Thoracic aorta (tissue), 2 donors: ENCODE measurements around the gene TMEM237. TPM values are rescaled to one million over a fixed set of nuclear protein-coding genes. Genes with fewer than 3 reads are reported as not detected.

Experiments
- ATAC-seq: fragments of 150-250 bp; one replicate; pipeline ENCODE4 v1.8.0; 2017; ENCODE audit warnings: low read depth; ENCODE audit not compliant: insufficient number of reproducible peaks, low FRiP score
- DNase-seq: peaks from one replicate; pipeline ENCODE4 v3.0.0-alpha.2; 2020; ENCODE audit warnings: low spot score
- H3K27ac ChIP-seq, 2 donors: fragments of 200-600 bp; sonication (generic); 1 replicate in 1 of 2; 2 replicates in 1 of 2; pipeline ENCODE4 v1.5.1; 2016; ENCODE audit warnings: mild to moderate bottlenecking in 2 of 2, moderate library complexity in 2 of 2
- H3K27me3 ChIP-seq: fragments of 200-600 bp; sonication (generic); replicated peaks from 2 replicates; pipeline ENCODE4 v1.6.0; 2016; ENCODE audit warnings: mild to moderate bottlenecking; ENCODE audit not compliant: insufficient read depth
- H3K36me3 ChIP-seq: fragments of 200-600 bp; sonication (generic); one replicate; pipeline ENCODE4 v1.5.1; 2016
- H3K4me1 ChIP-seq, 2 donors: fragments of 200-600 bp; sonication (generic); 1 replicate in 1 of 2; 2 replicates in 1 of 2; pipeline versions ENCODE4 v1.5.1 to v1.6.0; 2016; ENCODE audit warnings: low read depth in 2 of 2, mild to moderate bottlenecking in 1 of 2; ENCODE audit not compliant: control insufficient read depth in 1 of 2
- H3K4me3 ChIP-seq: fragments of 200-600 bp; sonication (generic); 2 replicates; pipeline ENCODE4 v1.5.1; 2016; ENCODE audit warnings: mild to moderate bottlenecking
- H3K9me3 ChIP-seq: fragments of 200-600 bp; sonication (generic); 2 replicates; pipeline ENCODE4 v1.5.1; 2016
- total RNA-seq, 2 donors: library from RNA; depleted of rRNA; stranded (reverse); fragments of >200 nt; gene quantifications; one replicate each; pipeline versions ENCODE4 v1.1.0 to v1.2.3, GENCODE V29; 2016
- TF ChIP-seq, protein P1 (sequence below): fragments of 200-600 bp; sonication (generic); IDR thresholded peaks from one replicate; pipeline ENCODE4 v1.5.1; 2019; ENCODE audit warnings: antibody characterized with exemption

TMEM237 gene
- total RNA-seq, 2 donors from 2014 or later: 43.2 to 45.6 TPM

DNA sequence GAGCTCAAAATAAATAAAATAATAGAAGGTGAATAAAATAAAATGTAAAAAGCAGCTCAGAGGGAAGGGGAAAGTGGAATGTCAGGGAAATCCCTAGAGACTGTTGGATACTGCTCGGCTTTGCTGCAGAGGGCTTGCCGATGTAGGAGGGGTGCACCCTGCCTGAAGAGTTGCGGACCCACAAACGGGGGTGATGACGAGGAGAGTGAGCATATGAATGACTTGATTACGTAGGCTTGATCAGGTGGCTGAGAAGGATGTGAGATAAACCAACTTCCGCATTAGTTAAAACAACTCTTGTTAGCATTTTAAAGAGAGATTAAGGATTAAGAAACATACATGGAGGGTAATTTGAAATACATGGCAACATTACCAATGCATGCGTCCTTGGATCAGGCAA lies 21.0 kb upstream of the TMEM237 start:
- no peak overlapping the region for H3K27ac ChIP-seq
- ATAC-seq (no peak), DNase-seq (no peak)
- no peaks in the 10 kb centered on the region for H3K36me3 ChIP-seq
- TF ChIP-seq, protein P1, sequence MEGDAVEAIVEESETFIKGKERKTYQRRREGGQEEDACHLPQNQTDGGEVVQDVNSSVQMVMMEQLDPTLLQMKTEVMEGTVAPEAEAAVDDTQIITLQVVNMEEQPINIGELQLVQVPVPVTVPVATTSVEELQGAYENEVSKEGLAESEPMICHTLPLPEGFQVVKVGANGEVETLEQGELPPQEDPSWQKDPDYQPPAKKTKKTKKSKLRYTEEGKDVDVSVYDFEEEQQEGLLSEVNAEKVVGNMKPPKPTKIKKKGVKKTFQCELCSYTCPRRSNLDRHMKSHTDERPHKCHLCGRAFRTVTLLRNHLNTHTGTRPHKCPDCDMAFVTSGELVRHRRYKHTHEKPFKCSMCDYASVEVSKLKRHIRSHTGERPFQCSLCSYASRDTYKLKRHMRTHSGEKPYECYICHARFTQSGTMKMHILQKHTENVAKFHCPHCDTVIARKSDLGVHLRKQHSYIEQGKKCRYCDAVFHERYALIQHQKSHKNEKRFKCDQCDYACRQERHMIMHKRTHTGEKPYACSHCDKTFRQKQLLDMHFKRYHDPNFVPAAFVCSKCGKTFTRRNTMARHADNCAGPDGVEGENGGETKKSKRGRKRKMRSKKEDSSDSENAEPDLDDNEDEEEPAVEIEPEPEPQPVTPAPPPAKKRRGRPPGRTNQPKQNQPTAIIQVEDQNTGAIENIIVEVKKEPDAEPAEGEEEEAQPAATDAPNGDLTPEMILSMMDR: no peak
- H3K27me3 ChIP-seq: no peaks in the 10 kb centered on the region
- no peaks in the 10 kb centered on the region for H3K9me3 ChIP-seq
- no peaks in the 10 kb centered on the region for H3K4me1 ChIP-seq
- H3K4me3 ChIP-seq: no peak overlapping the region

DNA sequence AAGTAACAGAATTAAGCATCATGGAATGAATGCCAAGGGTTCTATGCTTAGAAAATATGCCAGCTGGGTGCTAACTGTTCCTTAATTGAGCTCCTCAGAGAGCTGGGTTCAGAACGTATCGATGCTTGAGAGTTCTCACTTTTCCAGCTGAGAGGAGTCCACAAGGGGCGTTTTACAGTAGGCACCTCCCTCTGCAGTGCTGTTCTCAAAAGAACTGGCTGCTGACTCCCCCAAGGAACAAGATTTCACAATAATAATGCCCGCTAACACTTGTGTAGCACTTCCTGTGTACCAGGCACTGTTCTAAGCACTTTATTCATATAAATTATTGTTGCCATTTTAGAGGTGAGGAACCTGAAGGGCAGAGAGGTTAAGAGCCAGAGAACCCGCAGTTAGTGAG lies 18.1 kb upstream of the TMEM237 start:
- H3K36me3 ChIP-seq: no peaks in the 10 kb centered on the region
- TF ChIP-seq, protein P1: no peak
- H3K4me1 ChIP-seq: no peaks in the 10 kb centered on the region
- H3K9me3 ChIP-seq: no peaks in the 10 kb centered on the region
- ATAC-seq (no peak), DNase-seq (no peak)
- no peak overlapping the region for H3K4me3 ChIP-seq
- no peak overlapping the region for H3K27ac ChIP-seq
- no peaks in the 10 kb centered on the region for H3K27me3 ChIP-seq

DNA sequence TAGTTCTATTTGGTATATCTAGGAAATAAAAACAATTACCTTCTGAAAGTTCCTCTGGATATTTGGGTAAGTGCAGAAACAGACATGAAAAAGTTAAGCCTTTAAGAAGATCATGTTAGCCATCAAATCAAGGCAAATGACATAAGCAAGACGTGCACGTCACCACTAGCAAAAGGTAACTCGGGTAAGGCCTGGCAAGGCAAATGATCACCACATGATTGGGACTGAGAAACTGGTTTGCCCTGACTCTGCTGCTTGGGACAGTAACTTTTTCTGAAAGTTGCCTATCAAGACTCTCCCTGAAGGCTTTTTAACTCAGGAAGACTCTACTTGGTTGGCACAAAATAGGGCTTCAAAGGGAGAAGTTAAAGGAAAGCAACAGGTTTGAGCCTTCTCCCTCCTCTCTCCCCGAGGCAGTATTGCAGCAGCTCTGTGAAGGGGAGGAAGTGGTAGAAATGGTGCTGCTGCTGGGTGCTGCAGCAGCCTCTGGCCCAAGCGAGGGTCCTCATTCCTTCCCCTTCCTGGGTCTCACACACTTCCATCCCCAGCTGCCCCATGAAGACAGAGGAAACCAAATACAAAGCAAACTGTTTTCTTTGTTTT lies 17.1 kb upstream of the TMEM237 start:
- H3K9me3 ChIP-seq: no peaks in the 10 kb centered on the region
- H3K4me1 ChIP-seq: peaks cover 0 to 1% of the 10 kb centered on the region in 2 donors
- DNase-seq (no peak), ATAC-seq (no peak)
- H3K27ac ChIP-seq: no peak overlapping the region
- no peak overlapping the region for H3K4me3 ChIP-seq
- TF ChIP-seq, protein P1: no peak
- no peaks in the 10 kb centered on the region for H3K27me3 ChIP-seq
- no peaks in the 10 kb centered on the region for H3K36me3 ChIP-seq

DNA sequence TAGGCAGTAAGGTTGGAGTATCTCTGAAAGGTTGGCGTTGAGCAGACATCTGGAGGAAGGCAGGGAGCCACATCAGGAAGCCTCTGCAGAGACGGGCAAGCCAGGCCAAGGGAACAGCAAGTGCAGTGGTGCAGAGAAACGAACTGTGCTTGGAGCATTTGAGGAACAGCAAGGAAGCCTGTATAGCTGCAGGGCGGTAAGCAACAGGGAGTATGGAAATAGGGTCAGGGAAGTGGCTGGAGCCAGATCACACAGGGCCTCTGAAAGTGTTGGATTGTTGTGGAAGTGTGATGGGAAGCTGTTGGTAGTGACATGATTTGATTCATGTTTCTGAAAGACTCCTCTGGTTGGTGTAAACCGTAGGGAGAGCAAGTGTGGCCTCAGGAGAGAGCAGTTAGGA lies 13.4 kb upstream of the TMEM237 start:
- Histone ChIP-seq H3K4me3 (no peak overlapping the region), H3K9me3 (no peaks in the 10 kb centered on the region), H3K27me3 (no peaks in the 10 kb centered on the region), H3K36me3 (no peaks in the 10 kb centered on the region), H3K27ac (no peak overlapping the region), H3K4me1 (peaks cover 4 to 19% of the 10 kb centered on the region in 2 donors)
- DNase-seq (no peak), ATAC-seq (no peak)
- TF ChIP-seq, protein P1: no peak

DNA sequence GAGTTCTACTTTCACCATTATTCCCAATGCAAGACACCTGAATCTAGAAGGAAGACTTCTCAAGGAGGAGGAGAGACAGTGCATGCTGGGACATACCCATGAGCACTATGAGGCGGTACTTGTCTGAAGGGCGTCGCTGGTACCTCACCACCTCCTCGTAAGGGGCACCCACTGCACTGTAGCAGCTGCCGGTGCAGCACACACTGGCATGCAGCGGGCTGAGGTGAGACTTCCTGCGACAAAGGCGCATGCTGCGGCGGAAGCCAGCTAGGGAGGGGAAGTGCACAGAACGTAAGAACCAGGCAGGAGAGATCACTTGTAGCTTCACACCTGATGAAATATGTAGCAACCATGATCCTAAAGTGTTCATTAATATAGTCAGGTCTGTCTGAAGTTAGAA lies 12.8 kb upstream of the TMEM237 start:
- H3K9me3 ChIP-seq: no peaks in the 10 kb centered on the region
- no peaks in the 10 kb centered on the region for H3K36me3 ChIP-seq
- no peaks in the 10 kb centered on the region for H3K27me3 ChIP-seq
- no peak overlapping the region for H3K4me3 ChIP-seq
- no peak overlapping the region for H3K27ac ChIP-seq
- ATAC-seq (no peak), DNase-seq (no peak)
- TF ChIP-seq, protein P1: no peak
- peaks cover 4 to 19% of the 10 kb centered on the region in 2 donors for H3K4me1 ChIP-seq
